HS-27A (cell line): Measurements from ENCODE around the gene ARPC2.

Experiments used
- DNase-seq: peaks from one replicate; pipeline ENCODE4 v3.0.0-alpha.2; 2012; ENCODE audit warnings: low read depth, missing footprints

Gene ARPC2

GRCh38 chr2:218290316-218291261, 73.6 kb downstream of the ARPC2 start:
- no peak for DNase-seq

DNA sequence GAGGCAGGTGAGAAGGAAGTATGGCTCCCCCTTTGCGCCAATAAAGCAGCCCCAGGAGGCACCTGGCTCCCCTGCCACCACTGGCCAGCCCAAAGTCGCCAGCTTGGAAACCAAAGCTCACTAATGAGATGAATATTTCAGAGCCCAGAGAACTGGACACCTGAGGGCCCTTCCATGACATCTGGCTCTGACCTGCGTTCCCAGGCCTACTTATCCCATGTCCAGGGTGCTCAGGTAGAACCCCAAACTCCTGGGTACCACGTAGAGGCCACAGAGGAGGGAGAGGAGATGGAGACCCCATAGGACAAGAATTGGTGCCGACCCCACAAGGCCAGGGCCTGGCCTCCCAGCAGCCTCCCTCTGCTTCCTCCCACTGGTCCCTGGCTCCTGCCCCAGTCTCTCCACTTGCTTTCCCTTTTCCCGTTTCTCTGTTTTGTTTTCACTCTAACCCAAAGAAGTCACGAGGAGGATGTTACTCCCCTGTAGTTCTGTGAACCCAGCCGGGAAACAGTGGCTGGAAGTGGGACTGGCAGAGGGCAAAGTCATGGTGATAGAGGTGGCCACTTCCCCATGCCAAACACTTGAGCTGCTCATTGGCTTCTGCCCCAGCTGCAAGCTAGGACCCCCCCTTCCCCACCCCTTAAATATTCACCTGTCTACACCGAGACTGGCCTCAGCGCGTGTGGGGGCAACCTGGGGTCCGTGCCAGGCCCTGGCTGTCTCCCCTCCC, 74.5 kb downstream of the ARPC2 start:
- no peak for DNase-seq

DNA sequence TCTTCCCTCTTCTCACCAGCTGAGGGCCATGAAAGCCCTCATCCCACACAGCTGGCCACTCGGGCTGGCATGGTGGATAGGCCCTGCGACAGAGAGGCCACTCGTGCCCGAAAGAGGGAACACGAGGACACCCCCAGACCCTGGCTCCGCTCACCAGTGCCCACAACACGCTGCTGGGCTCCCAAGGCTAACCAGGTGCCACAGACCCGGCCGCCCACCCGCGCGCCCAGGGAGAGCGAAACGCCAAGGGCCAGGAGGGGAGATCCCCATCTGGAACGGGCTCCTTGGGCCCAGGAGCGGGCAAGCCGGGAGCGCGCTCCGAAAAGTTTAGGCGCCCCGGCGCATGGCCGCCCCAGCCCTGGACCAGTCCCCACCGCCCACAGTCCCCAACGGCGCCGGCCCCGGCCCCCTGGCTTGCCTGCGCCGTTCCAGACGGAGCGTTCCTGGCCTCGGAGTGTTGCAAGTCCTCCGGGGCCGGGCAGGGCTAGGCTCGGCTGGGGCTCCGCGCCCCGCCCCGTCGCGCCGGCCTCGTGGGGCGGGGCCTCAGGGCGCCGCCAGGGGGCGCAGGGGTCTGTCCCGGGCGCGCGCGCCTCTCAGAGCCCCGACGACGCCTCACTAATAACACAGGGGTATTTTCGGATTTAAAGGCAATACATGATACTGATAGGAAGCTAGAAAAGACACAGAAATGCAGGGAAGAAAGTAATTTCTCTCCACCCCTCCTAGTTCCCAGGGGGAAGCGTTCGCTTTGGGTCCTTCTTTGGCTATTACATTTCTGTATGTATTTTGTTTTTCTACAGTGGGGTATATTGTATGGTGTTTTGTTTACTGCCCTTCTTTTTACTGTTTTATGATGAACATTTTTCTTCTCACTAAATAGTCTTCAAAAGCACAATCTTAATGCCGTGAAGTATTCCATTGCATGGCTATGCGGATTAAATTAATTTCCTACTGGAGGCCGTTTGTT, 75.3 kb downstream of the ARPC2 start, which contains the start of gene TMBIM1:
Gene TMBIM1, minus strand, starts transcription at position 456 of the 967 bp plus-strand sequence. CDS start 10,362 bp downstream, outside the sequence.
- no peak for DNase-seq

- no peak for DNase-seq
These were observed 76.9 kb downstream of the ARPC2 start for GRCh38 chr2:218293715-218294429.

- DNase-seq: no peak
These were observed 77.5 kb downstream of the ARPC2 start for GRCh38 chr2:218294430-218295022.

GRCh38 chr2:218295029-218295428, 78.0 kb downstream of the ARPC2 start:
- no peak for DNase-seq

- DNase-seq: no peak
These were observed 79.2 kb downstream of the ARPC2 start for GRCh38 chr2:218296200-218296599.

DNA sequence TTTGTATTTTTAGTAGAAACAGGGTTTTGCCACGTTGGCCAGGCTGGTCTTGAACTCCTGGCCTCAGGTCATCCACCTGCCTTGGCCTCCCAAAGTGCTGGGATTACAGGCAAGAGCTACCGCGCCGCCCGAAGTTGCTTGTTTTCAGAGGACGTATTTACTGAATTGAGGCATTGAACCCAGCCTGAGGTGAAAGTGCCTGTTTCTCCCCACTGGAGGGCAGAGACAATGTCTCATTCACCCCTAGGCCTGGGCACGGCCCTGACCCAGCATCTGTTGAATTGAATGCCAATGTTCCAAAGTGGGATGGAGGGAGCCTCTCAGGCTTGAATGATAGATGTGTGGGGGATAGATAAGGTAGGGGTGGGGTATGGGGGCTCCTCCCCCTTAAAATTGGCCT, 79.9 kb downstream of the ARPC2 start:
- DNase-seq: no peak

GRCh38 chr2:218298314-218298875, 81.4 kb downstream of the ARPC2 start:
- no peak for DNase-seq

- no peak for DNase-seq
These were observed 83.2 kb downstream of the ARPC2 start for GRCh38 chr2:218300141-218300540.

- no peak for DNase-seq
These were observed 84.3 kb downstream of the ARPC2 start for GRCh38 chr2:218301176-218301819.
